ENCODE data around the gene PARD3B. TPM values are rescaled to one million over a fixed set of nuclear protein-coding genes. Genes with fewer than 3 reads are reported as not detected.

PARD3B gene
- total and polyA plus RNA-seq, 2 of the 13 experiments (the other 11 are each of a cell fraction or from before 2014, with no cell fraction given), result 0.71 to 2.3 TPM

DNA sequence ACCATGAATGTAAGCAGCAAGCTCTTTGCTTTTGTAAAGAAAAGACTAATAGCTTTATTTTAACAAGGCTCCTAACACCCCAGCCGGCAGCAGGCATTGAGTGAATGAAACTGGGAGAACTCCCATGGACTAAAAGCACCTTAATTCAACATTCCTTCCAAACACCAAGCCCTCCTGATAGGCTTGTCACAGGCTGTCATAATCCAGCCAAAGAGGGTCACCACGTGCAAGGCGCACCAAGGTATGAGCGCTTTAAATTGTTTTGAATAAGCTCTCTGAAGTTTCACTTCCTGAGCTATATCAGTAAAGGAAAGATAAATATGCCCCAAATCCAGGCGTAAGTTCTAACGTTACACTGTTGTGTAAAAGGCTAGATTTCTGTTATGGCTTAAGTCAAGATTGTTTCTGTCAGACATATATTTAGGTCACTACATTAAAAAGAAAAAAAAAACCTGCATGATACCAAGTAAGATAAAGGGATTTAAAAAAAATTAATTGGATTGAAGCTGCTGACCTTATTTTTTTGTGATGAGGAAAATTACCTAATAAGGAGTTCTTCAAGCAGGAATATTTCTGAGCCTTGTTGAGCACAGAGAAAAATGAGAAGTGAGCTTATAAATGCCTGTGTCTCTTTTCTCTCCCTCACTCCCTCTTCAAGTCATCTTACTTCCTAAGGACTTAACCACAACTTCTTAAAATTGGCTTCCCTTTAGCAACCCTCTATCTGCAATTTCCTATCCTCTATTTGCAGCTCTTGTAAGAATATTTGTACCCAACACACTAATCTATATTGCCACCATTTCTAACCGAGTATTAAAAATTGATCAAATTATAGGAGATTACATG is 1000.9 kb downstream of the PARD3B start:
- intact Hi-C loops (cut with micrococcal nuclease; ENCODE audit: unreplicated experiment) (no loop called here), in situ Hi-C loops (cut with HindIII; ENCODE audit: extremely low pct_ligation_motif_present, low pct_unique_long_range_greater_than_20kb) (no loop called here)
- no peaks in the 10 kb centered on the region for H4K20me1 ChIP-seq (ENCODE audit: insufficient read depth, low read length)
- no peak overlapping the region for H2AFZ ChIP-seq (ENCODE audit: low read length)
- ChIA-PET CTCF (ENCODE audit: low intra/inter-chr PET ratio, low total read pairs) (no interaction called here), POLR2A (no interaction called here)
- no peak for TF ChIP-seq JARID2 (CRISPR knock-in tag; IDR thresholded peaks at IDR 0.05; ENCODE audit: insufficient replicate concordance)
- no peak for TF ChIP-seq ZNF124 (CRISPR knock-in tag; IDR thresholded peaks at IDR 0.05)
- no peak for TF ChIP-seq PAWR (CRISPR knock-in tag; IDR thresholded peaks at IDR 0.05; ENCODE audit: borderline replicate concordance)
- TF ChIP-seq ZNF563 (CRISPR knock-in tag; IDR thresholded peaks at IDR 0.05), result no peak
- TF ChIP-seq TCF7L2 (IDR thresholded peaks at IDR 0.05; ENCODE audit: low read depth, low read length), result no peak
- TF ChIP-seq HDAC6 (IDR thresholded peaks at IDR 0.05; ENCODE audit: low read depth, low read length), result no peak
- no peak for TF ChIP-seq SIX4 (CRISPR knock-in tag; IDR thresholded peaks at IDR 0.05)
- no peaks in the 10 kb centered on the region for H3K9me3 ChIP-seq (ENCODE audit: low read length)
- H3K4me2 ChIP-seq (ENCODE audit: low read depth, low read length), result no peak overlapping the region
- H3K27me3 ChIP-seq (ENCODE audit: control insufficient read depth in 1 of 2, insufficient read depth in 2 of 2, low read length in 2 of 2), result no peaks in the 10 kb centered on the region
- no peak overlapping the region for H3K4me3 ChIP-seq (replicated peaks in 1 of 3; ENCODE audit: insufficient read depth in 1 of 3, low read depth in 2 of 3, low read length in 3 of 3)
- ATAC-seq, result no peak
- no peak for FAIRE-seq
- H3K36me3 ChIP-seq (replicated peaks in 1 of 2; ENCODE audit: control insufficient read depth in 1 of 2, insufficient read depth in 2 of 2, low read length in 2 of 2), result no peaks in the 10 kb centered on the region
- H3K79me2 ChIP-seq (ENCODE audit: insufficient read depth, low read length), result no peaks in the 10 kb centered on the region
- H3K4me1 ChIP-seq (ENCODE audit: insufficient read depth, low read length), result no peaks in the 10 kb centered on the region
- H3K27ac ChIP-seq (ENCODE audit: extremely low read length, insufficient read depth, low read length), result no peak overlapping the region
- no peak overlapping the region for H3K9ac ChIP-seq (ENCODE audit: insufficient read depth, low read depth, low read length)
- no peak for DNase-seq (ENCODE audit: low spot score)
- BruUV-seq (replicated peaks), result no TSS peak
- 66% methylated on average over 7 of the region's 7 CpGs for WGBS (ENCODE audit: low lambda C conversion rate)

DNA sequence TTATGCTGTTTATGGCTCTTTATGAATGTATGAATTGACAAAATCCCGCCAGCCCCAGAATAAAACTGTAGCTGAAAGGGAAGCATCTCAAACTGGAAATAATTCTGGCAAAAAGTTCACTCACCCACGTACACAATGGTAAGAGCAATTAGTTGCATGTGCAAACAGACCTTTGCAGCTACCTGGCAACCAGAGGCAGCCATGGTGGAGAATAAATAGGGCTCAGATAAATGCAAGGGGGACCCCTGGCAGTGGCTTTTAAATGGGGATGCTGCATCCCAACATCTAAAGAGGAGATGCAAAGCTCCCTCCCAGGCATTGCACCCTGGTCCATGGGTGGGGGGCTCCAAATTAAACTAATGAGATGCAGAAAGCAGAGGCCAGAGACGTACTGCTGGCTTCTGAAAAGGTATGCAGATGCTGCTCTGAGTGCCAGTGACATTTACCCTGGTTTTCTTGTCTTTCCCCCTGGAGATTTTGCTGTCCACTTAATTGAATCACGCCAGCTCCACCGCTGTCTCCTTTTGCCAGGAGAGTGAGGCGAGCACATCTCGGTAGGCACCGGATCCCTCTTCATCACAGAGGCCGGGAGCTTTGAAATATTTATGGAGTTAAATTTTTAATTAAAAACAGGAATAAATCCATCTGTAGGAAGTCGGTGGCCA is 1010.4 kb downstream of the PARD3B start:
- Histone ChIP-seq H3K36me3 (replicated peaks in 1 of 2; ENCODE audit: control insufficient read depth in 1 of 2, insufficient read depth in 2 of 2, low read length in 2 of 2) (no peaks in the 10 kb centered on the region), H3K4me2 (ENCODE audit: low read depth, low read length) (no peak overlapping the region), H4K20me1 (ENCODE audit: insufficient read depth, low read length) (no peaks in the 10 kb centered on the region), H3K27ac (ENCODE audit: extremely low read length, insufficient read depth, low read length) (no peak overlapping the region), H3K9ac (ENCODE audit: insufficient read depth, low read depth, low read length) (no peak overlapping the region), H3K4me1 (ENCODE audit: insufficient read depth, low read length) (no peaks in the 10 kb centered on the region), H3K27me3 (ENCODE audit: control insufficient read depth in 1 of 2, insufficient read depth in 2 of 2, low read length in 2 of 2) (no peaks in the 10 kb centered on the region), H3K79me2 (ENCODE audit: insufficient read depth, low read length) (no peaks in the 10 kb centered on the region), H3K9me3 (ENCODE audit: low read length) (no peaks in the 10 kb centered on the region), H3K4me3 (replicated peaks in 1 of 3; ENCODE audit: insufficient read depth in 1 of 3, low read depth in 2 of 3, low read length in 3 of 3) (no peak overlapping the region), H2AFZ (ENCODE audit: low read length) (no peak overlapping the region)
- ATAC-seq (no peak), FAIRE-seq (no peak), DNase-seq (ENCODE audit: low spot score) (no peak)
- in situ Hi-C loops (cut with HindIII; ENCODE audit: extremely low pct_ligation_motif_present, low pct_unique_long_range_greater_than_20kb), result no loop called here
- ChIA-PET POLR2A (no interaction called here), CTCF (ENCODE audit: low intra/inter-chr PET ratio, low total read pairs) (no interaction called here)
- intact Hi-C loops (cut with micrococcal nuclease; ENCODE audit: unreplicated experiment), result no loop called here
- BruUV-seq (replicated peaks), result no TSS peak
- TF ChIP-seq, protein P1, sequence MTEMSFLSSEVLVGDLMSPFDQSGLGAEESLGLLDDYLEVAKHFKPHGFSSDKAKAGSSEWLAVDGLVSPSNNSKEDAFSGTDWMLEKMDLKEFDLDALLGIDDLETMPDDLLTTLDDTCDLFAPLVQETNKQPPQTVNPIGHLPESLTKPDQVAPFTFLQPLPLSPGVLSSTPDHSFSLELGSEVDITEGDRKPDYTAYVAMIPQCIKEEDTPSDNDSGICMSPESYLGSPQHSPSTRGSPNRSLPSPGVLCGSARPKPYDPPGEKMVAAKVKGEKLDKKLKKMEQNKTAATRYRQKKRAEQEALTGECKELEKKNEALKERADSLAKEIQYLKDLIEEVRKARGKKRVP (CRISPR knock-in tag; IDR thresholded peaks at IDR 0.05), result no peak
- TF ChIP-seq ZNF562 (CRISPR knock-in tag; IDR thresholded peaks at IDR 0.05; ENCODE audit: borderline replicate concordance), result no peak
- WGBS (ENCODE audit: low lambda C conversion rate), result 58% methylated on average over 10 of the region's 10 CpGs

All from HepG2 (cell line).